DMS 273 (cell line): Measurements from ENCODE around the gene NUP42.
"Not testable (repeated sequence)": the region's sequence is repeated elsewhere in the genome, so short reads cannot be mapped to it uniquely, and the experiment has no call there.

Experiments
- DNase-seq: peaks from one replicate; lab custom pipeline; 2025; ENCODE audit not compliant: unreplicated experiment; lab: John Stamatoyannopoulos, UW

NUP42 gene

GRCh38 chr7:23181684-23182553 is at the start of gene NUP42:
NUP42 (plus strand) TSS chr7:23182048; CDS start chr7:23182086, 38 bp downstream.
- peak; percentile 100 for DNase-seq

- no peak for DNase-seq
These were observed 48.1 kb upstream of the NUP42 start for GRCh38 chr7:23133797-23134196.

- no peak for DNase-seq
These were observed 46.1 kb upstream of the NUP42 start for GRCh38 chr7:23135755-23136154.

GRCh38 chr7:23136216-23136615 is 45.6 kb upstream of the NUP42 start:
- no peak for DNase-seq

GRCh38 chr7:23157679-23158078 is 24.2 kb upstream of the NUP42 start:
- DNase-seq: no peak

GRCh38 chr7:23158546-23158945 is 23.3 kb upstream of the NUP42 start:
- DNase-seq: no peak

GRCh38 chr7:23161482-23161881 is 20.4 kb upstream of the NUP42 start:
- DNase-seq: no peak

GRCh38 chr7:23164846-23165245 is 17.0 kb upstream of the NUP42 start:
- no peak for DNase-seq

GRCh38 chr7:23165316-23165715 is 16.5 kb upstream of the NUP42 start:
- DNase-seq: no peak

GRCh38 chr7:23167691-23168090 is 14.2 kb upstream of the NUP42 start:
- DNase-seq: no peak

GRCh38 chr7:23168111-23168885 is 13.6 kb upstream of the NUP42 start:
- DNase-seq: no peak

GRCh38 chr7:23175938-23176337 is 5.9 kb upstream of the NUP42 start:
- no peak for DNase-seq

- no peak for DNase-seq
These were observed 1.6 kb downstream of the NUP42 start for GRCh38 chr7:23183279-23184012.

GRCh38 chr7:23184291-23184690 is 2.4 kb downstream of the NUP42 start:
- no peak for DNase-seq

- DNase-seq: peak; percentile 69
These were observed 3.0 kb downstream of the NUP42 start for GRCh38 chr7:23184709-23185359.

- no peak for DNase-seq
These were observed 4.1 kb downstream of the NUP42 start for GRCh38 chr7:23185980-23186379.

GRCh38 chr7:23191022-23191421 is 9.2 kb downstream of the NUP42 start:
- peak; percentile 31 for DNase-seq

- not testable (repeated sequence) for DNase-seq
These were observed 11.9 kb downstream of the NUP42 start for GRCh38 chr7:23193650-23194227.

- DNase-seq: no peak
These were observed 14.5 kb downstream of the NUP42 start for GRCh38 chr7:23196306-23196705.

GRCh38 chr7:23197745-23198144 is 15.9 kb downstream of the NUP42 start:
- DNase-seq: not testable (repeated sequence)

GRCh38 chr7:23200331-23200730 is 18.5 kb downstream of the NUP42 start:
- no peak for DNase-seq
